HG03457 (cell line): ENCODE results near the gene ROGDI.
"Not testable (repeated sequence)": the region's sequence is repeated elsewhere in the genome, so short reads cannot be mapped to it uniquely, and the experiment has no call there.

ENCODE experiments used
- ATAC-seq: cut with Tn5 transposase; IDR thresholded peaks from one replicate; pipeline ENCODE4 v1.9.1; 2021; ENCODE audit warnings: moderate number of reproducible peaks; ENCODE audit not compliant: unreplicated experiment

Gene ROGDI

DNA sequence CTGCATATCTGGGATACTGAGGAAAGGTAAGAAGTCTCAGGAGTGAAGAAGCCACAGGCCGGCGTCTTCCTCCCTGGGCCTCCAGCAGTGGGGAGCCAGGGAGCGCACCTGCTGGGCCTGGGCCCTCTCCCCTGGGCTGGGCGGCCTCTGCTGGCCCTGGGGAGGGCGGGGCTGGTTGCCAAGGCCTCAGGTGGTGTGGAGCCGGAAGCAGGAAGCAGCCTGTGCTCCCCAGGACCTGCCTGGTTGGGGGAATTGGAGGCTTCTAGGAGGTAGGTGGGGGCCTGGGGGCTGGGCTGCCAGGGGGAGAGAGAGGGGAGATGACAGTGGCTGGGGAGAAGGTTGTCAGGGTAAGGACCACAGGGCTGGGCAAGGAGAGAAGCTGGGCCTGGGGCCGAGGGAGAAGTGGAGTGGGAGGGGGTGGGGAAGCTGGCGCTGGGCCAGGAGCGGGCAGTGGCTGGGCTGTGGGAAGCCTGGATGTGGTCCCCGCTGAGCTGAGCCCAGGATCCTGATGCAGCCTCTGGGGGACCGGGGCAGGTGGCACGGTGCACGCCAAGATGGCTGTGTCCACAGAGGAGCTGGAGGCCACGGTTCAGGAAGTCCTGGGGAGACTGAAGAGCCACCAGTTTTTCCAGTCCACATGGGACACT lies 7.1 kb downstream of the ROGDI start, which contains the start of gene SMIM22:
Gene SMIM22 (plus strand): TSS at position 189 of the 647 bp plus-strand sequence. CDS start 366 bp downstream, at position 555.
- ATAC-seq, result no peak

DNA sequence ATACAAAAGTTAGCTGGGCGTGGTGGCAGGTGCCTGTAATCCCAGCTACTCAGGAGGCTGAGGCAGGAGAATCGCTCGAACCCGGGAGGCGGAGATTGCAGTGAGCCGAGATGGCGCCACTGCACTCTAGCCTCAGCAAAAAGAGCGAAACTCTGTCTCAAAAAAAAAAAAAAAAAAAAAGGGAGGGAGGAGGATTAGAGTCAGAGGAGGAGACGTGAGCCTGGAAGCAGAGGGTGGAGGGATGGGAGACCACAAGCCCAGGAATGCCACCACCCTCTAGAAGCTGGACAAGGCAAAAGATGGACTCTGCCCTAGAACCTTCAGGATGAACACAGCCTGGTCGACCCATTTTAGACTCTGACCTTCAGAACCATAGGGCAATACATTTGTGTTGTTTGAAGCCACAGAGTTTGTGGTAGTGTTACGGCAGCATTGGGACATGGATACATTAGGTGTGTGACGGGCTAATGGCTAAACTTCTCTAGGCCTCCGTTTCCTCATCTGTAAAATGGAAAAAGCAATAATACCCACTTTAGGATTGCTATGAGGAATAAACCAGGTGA lies 9.4 kb downstream of the ROGDI start:
- no peak for ATAC-seq

DNA sequence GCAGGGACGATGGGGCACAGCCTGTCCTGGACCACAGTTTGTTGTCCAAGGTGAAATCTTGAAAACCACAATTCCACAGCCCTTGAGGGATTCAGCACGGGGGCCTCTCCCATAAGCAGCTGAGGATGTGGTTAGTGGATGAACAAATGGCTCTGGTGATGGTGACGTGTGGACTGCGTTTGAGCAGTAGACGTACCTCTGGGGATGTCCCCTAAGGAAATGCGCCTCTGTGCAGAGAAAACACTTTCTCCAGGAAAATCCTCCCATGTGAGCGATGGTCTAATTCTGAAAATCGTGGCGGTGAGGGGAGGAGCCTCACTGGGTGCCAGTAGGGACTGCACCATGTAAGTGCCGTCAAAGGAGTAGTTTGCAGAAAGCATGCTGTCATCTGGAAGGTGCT lies 11.6 kb downstream of the ROGDI start:
- no peak for ATAC-seq

DNA sequence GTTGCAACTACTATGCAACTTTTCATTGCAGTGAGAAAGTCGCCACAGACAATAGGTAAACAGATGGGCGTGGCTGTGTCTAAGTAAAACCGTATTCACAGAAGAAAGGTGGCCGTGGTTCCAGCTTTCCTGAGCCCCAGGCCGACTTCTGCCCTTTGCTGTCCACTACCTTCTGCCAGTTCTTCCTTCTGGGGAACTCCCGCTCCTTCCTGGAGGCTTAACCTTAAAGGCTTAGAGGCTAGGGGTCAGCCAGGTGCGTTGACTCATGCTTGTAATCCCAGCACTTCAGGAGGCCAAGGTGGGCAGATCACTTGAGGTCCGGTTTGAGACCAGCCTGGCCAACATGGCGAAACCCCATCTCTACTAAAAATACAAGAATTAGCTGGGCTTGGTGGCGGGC lies 12.2 kb downstream of the ROGDI start:
- ATAC-seq, result no peak

DNA sequence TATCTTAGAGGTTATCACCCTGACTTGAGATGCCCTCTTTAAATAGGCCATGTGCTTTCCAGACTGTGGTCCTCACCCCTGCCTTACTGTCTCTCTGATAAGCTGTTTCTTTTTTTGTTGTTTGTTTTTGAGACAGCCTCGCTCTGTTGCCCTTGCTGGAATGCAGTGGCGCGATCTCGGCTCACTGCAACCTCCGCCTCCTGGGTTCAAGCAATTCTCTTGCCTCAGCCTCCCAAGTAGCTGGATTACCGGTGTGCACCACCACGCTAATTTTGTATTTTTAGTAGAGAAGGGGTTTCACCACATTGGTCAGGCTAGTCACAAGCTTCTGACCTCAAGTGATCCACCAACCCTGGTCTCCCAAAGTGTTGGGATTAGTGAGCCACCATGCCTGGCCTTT lies 13.5 kb downstream of the ROGDI start:
- no peak for ATAC-seq

DNA sequence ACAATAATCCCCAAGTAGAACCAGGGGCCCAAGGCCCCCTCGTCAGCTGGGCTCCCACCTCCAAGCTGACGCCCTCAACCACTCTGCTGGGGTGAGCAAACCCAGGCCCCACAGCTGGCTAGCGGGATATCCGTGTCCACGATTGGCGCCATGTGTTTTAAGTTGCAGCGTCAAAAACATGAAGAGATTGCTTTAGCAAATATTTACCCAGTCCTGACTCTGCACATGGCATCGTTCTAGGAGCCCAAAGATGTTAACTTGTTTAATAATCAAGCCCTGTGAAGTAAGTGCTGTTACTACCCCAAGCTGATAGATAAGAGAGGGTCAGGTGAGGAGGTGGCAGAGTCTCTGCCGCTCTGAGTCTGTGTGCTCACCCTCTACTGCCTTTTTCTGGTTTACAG lies 13.9 kb downstream of the ROGDI start:
- no peak for ATAC-seq

DNA sequence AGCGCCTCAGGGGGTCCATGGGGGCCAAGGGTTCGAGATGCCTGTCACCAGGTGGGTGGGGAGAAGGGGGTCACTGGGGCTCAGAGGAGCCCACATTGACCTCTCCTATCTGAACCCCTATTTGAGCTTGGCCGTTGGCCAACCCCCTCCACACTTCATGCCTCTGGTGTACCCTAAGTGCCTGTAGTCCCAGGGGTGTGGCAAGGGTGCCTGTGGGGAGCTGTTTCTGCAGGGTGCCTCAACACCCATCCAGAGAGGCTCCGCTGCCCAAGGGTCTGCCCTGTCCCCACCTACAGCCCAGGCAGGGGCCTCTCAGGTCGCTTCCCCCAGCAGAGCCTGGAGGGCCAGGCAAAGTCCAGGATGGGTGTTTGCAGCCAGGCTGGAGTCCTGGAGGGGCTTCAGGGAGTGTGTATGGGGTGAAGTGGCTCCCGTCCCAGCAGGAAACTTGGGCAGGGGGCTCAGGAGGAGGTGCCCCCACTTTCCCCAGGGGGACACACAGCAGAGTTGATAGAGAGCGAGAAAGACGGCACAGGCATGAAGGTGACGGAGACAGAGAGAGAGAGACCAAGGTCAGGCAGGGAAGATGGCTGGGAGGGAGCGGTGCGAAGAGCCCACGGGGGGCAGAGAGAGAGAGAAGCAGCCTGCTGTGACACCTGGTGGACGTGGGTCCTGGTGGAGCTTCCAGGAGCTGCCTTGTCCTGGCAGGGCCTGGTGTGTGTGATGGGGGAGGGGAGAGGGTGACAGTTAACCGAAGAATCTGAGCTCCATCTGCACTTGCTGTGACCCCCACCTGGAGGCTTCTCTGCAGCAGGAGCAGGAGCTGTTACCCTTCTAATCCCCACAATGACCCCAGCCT lies 14.6 kb downstream of the ROGDI start, which contains the start of gene SEPTIN12:
Gene SEPTIN12 (minus strand): TSS at position 719 of the 856 bp plus-strand sequence. CDS start 700 bp downstream, at position 19.
- ATAC-seq, result no peak

DNA sequence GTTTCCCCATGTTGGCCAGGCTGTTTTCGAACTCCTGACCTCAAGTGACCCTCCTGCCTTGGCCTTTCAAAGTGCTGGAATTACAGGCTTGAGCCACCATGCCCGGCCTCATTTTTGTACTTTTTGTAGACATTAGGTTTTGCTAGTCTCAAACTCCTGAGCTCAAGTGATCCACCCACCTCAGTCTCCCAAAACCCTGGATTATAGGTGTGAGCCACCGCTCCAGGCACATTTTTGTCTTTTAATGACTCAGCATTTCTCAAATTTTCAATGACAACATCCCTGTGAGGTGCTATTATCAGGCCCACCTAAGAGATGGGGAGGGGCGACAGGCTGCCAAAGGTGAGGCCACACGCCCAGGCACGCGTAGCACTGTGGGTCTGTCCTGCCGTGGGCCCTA lies 15.4 kb downstream of the ROGDI start:
- ATAC-seq, result no peak

DNA sequence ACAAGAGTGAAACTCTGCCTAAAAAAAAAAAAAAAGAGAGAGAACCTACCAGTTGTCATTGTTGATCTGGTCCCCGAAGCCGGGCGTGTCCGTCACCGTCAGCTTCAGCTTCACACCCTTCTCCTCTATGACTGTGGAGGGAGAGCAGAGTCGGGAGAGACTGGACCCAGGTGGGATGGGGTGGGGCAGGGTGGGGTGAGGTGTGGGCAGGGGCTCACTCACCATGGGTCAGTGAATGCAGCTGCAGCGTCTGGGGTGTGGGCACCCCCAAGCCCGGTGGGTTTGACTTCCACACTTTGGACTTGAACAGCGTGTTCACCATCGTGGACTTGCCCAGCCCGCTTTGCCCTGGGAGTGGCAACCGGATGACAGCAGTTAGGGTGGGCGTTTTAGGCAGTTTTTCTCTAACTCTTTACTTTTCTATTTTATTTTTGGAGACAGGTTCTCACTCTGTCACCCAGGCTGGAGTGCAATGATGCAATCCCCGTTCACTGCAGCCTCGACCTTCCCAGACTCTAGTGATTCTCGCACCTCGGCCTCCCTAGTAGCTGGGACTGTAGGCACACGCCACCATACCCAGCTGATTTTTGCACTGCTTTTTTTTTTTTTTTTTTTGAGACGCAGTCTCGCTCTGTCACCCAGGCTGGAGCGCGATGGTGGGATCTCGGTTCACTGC lies 16.5 kb downstream of the ROGDI start:
- ATAC-seq, result no peak

DNA sequence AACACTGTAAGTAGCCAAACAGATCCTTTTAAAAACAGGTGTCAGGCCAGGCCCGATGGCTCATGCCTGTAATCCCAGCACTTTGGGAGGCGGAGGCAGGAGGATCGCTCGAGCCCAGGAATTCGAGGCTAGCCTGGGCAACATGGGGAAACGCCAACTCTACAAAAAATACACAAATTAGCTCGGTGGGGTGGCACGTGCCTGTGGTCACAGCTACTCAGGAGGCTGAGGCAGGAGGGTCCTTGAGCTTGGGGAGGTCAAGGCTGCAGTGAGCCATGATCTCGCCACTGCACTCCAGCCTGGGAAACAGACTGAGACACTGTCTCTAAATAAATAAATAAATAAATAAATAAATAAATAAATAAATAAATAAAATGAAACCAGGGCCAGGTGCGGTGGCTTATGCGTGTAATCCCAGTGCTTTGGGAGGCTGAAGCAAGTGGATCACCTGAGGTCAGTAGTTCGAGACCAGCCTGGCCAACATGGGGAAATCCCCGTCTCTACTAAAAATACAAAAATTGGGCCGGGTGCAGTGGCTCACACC lies 17.9 kb downstream of the ROGDI start:
- not testable (repeated sequence) for ATAC-seq

DNA sequence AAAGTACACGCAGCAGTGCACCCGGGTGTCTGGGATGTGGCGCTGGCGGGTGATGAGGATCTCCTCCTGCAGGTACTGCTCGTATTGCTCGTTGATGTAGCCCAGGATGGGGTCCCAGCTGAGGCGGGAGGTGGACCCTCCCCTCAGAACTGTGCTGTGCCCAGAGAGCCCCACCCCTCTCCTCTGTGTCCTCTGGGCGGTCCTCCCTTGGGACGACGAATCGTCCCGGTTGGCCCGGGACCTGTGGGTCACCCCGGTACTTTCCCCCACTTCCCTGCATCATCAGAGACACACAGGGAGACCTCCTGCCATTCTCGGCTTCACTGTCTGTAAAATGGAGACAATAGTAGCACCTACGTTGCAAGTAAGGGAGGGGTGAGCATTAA lies 18.5 kb downstream of the ROGDI start:
- no peak for ATAC-seq

DNA sequence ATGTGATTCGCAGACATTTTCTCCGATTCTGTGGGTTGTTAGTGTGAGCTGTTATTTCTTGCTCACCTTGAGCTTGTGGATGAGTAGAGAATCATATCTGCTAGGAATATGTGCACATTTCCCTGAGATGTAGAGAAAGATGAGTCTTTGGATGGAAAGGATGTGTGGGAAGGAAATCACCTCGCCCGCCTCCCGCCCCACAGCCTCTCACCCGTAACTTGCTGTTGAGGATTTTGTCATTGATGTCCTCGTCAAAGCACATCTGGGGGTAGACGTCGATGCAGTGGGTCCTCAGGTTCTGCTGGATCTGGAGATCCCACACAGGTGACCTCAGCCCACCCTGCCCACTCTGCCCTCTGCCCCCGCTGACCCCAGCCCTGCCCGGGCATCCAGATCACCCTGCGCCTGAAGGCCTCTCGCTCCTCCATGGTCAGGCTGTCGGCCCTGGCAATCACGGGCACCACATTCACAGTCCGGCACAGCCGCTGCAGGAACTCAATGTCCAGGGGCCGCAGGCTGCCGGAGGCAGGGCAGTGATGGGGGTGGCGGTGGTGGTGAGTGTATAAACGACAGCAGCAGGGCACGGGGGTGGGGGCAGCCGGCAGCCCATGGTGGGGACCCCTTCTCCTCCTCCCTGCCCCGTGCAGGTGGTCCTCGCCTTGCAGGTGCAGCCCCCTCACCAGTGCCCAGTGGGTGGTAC lies 19.0 kb downstream of the ROGDI start:
- ATAC-seq, result no peak

DNA sequence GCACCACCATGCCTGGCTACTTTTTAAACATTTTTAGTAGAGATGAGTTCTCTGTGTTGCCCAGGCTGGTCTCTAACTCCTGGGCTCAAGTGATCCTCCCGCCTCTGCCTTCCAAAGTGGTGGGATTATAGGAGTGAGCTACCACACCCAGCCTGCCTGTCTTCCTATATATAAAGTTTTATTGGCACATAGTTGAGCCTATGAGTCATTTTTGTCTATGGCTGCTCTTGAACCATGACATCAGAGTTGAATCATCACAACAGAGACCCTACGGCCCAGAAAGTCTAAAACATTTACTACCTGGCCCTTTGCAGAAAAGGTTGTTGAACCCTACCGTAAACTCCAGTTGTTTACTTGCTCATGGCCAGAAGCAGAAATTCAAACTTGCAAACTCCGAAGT lies 22.2 kb downstream of the ROGDI start:
- no peak for ATAC-seq

DNA sequence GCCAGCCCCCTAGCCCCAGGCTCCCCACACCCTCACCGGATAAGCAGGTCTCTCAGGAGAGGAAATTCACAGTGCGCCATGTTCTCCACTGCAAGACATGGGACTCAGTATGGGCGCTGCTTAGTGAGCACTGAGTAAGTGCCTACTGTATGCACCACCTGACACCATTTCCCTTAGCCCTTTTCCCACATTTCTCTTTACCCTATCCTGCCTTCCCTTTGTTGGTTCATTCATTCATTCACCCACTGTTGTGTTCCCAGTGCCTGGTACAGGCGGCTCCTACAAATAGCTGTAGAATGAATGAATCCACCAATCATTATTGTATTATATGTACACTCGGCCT lies 24.4 kb downstream of the ROGDI start:
- ATAC-seq, result no peak

DNA sequence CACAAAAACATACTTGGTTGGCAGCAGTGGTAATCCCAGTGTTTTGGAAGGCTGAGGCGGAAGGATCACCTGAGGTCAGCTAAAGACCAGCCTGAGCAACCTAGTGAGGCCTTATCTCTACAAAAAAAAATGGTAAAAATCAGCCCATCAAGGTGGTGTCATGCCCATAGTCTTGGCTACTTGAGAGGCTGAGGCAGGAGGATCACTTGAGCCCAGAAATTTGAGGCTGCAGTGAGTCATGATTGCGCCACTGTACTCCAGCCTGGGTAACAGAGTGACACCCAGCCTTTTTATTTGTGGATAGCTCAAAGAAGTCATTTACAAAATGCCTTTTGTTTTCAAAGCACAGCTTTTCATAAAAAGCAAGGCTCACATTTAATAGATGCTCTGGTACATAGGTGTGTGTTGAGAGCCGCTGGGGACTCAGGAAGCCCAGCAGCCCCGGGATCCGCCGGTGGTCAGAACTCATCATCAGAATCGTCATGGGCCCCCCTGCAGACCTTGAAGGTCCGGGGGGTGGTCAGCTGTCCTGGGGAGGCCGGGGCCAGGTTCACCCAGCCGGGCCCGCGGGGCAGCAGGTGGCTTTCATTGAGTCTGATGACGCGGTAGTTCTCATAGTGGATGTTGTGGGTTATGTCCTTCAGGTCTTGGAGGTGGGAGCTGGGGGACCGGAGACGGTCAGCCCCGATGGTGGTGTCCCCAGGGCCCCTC lies 24.9 kb downstream of the ROGDI start:
- no peak for ATAC-seq

DNA sequence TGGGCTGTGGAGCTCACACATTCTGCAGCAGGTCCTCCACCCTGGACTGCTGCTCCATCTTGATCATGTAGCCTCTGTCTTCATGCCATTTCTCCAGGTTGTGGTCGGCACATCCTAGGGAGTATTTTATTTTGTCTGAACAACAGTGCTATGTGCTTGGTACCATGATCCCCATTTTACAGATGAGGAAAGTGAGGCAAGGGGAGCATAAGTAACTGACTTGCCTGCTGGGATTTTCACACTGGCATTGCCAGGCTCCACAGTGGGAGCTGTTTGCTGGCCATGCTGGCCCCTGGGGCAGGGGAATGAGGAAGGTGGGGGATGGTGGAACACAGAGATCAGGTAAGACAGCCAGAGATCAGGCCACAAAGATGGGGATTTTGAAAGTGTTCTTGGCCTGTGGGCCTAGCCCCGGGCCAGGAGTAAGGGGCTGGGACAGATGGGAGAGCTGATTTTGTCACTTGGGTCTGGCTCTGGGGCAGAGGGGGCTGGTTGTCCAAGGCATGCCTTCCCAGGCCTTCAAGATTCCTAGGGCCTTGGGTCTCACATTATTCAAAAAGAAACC lies 26.2 kb downstream of the ROGDI start:
- no peak for ATAC-seq

DNA sequence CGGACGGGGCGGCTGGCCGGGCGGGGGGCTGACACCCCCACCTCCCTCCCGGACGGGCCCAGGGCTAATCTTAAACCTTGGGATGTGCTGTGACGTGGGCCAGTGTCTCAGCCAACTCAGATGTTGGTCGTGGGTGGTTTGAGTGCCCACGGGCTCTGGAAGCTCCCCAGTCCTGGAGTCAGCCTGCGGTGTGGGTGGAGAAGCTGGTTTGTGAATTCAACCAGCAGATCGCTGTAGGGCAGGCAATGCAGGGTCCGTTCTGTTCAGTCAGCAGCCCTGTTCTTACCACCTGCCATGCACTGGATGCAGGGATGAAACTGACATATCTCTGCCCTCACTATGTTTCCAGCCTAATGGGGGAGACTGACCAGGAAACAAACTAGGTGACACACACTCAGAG lies 27.4 kb downstream of the ROGDI start:
- no peak for ATAC-seq

DNA sequence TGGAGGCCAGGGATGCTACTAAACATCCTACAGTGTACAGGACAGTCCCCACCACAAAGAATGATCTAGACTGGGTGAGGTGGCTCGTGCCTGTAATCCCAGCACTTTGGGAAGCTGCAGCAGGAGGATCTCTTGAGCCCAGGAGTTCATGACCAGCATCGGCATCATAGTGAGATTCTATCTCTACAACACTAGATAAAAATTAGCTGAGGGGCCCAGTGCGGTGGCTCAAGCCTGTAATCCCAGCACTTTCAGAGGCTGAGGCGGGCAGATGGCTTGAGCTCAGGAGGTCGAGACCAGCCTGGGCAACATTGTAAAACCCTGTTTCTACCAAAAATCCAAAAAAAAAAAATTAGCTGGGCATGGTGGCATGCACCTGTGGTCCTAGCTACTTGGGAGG lies 30.1 kb downstream of the ROGDI start:
- ATAC-seq, result no peak

DNA sequence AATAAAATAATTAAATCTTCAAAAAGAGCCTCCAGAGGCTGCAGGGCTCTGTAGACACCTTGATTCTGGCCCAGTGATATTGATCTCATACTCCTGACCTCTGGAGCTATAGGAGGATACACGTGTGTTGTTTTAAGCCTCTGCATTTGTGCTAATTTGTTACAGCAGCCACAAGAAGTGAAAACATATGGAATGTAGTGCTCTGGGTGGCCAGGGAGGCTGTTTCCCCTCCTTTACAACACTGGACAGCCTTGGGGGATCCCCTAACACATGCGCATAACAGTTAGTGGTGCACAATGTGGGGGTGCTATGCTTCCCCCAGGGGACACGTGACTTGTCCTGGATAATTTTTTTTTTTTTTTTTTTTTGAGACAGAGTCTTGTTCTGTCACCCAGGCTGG lies 30.8 kb downstream of the ROGDI start:
- ATAC-seq, result no peak

DNA sequence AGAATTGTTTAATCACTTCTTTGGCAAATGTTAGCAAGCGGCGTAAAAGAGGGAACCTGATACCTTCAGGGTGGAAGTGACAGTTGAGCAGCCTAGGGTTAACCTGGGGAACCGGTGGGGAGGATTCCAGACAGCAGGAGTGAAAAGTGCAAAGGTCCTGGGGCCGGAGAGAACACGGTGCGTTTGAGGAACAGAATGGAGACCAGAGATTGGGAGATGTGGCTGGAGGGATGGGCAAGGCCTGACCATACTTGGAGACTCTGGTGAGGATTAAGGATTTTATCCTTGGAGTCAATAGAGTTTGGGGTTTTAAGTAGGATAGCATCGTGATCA lies 33.2 kb downstream of the ROGDI start:
- no peak for ATAC-seq
